GM18507 (cell line): ENCODE results near the gene PDZD8.
"Not testable (repeated sequence)": the region's sequence is repeated elsewhere in the genome, so short reads cannot be mapped to it uniquely, and the experiment has no call there.

Experiments
- DNase-seq: peaks from one replicate; pipeline ENCODE4 v3.0.0; 2011; ENCODE audit warnings: low read depth; ENCODE audit not compliant: insufficient read length; ENCODE audit errors: extremely low spot score
- FAIRE-seq: peaks from 2 replicates; lab custom pipeline; 2011; peaks lifted over from hg19 to GRCh38; lab: Jason Lieb, UNC

The PDZD8 gene

DNA sequence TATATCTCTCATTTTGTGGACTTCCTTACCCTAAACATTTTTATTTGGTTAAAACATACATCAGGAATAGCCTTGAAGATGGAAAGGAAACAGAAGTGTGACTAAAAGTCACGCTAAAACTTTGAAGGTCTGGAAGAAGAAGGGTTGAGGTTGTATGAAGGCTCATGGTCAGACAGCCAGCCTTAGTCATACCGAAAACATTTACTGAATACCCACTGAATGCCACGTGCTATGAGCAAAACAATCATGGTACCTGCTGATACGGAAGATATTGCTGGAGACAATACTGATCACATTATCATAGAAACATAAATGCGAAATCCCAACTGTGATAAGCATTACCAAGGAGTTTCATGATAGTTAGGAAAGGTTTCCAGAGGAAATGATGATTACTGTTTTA lies 64.0 kb downstream of the PDZD8 start:
- peak; percentile 36 for FAIRE-seq

DNA sequence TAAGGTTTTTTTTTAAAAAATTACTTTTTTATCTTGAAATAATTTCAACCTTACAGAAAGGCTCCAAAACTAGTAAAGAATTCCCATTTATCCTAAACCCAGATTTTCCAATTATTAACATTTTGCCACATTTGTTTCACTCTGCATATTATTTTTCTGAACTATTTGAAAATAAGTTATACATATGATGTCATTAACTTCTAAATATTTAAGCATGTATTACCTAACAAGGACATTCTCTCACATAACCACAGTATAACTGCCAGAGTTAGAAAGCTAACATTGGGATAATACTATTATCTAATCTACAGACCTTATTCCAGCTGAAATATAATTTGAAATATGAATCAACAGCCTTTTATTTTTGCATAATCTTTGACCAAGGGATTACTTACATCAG lies 68.6 kb downstream of the PDZD8 start:
- FAIRE-seq (no peak), DNase-seq (no peak)

More for the DNA sequence above, 64.0 kb downstream of the PDZD8 start:
- DNase-seq: no peak

DNA sequence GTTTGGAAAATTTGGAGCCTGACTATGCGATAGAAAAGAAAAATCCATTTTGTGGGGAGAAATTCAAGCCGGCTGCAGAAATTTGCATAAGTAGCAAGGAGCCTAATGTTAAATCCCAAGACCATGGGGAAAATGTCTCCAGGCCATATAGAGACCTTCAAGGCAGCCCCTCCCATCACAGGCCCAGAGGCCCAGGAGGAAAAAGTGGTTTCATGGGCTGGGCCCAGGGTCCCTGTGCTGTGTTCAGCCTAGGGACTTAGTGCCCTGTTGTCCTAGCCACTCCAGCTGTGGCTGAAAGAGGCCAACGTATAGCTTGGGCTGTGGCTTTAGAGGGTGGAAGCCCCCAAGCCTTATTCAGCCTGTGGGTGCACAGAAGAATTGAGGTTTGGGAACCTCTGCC lies 71.8 kb downstream of the PDZD8 start:
- not testable (repeated sequence) for FAIRE-seq, DNase-seq

DNA sequence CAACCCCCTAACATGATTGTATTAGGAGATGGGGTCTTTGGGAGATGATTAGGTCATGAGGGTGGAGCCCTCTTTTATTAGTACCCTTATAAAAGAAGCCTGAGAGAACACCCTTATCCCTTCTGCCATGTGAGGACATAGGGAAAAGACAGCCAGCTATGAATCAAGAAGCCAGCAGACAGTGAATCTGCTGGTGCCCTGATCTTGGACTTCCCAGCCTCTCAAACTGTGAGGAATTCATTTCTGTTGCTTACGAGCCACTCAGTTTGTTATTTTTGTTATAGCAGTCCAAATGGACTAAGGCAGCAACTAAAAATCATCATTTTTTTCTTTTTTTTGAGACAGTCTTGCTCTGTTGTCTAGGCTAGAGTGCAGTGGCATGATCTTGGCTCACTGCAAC lies 74.6 kb downstream of the PDZD8 start:
- DNase-seq: no peak
- FAIRE-seq: no peak

DNA sequence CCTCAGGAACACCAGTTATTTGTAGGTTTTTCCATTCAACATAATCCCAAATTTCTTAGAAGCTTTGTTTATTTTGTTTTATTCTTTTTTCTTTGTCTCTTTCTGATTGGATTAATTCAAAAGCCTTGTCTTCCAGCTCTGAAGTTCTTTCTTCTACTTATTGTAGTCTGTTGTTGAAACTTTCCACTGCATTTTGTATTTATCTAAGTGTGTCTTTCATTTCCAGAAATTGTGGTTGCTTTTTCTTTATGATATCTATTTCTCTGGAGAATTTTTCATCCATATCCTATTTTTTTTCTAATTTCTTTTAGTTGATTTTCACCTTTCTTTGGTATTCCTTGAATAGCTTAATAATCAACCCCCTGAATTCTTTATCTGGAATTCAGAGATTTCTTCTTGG lies 75.8 kb downstream of the PDZD8 start:
- FAIRE-seq (no peak), DNase-seq (no peak)

DNA sequence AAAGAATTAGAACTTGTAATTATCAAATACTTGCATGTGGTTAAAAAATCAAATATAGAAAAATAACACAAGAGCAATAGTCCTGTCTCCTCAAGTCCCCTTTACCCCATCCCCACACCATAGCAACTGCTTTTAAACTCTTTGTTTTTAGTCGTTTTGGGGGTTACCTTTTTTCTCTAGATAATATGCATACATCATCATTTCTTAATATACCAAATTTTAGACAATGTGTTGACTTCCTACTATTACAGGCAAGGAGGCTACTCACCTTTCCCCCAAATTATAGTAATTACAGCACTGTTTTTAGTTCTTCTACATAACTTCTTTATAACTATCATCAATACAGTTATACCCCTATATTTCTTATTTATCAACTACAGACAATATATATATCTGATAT lies 77.0 kb downstream of the PDZD8 start:
- FAIRE-seq (no peak), DNase-seq (no peak)

DNA sequence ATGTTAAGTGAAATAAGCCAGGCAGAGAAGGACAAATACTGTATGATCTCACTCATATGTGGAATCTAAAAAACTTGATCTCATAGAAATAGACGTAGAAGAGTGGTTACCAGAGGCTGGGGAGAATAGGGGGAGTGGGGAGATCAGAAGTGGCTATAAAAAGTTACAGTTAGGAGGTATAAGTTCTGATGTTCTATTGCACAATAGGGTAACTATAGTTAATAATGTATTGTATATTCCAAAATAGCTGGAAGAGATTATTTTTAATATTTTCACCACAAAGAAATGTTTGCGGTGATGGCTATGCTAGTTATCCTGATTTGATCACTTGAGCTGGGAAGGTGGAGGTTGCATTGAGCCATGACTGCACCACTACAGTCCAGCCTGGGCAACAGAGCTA lies 80.5 kb downstream of the PDZD8 start:
- peak; percentile 18 for FAIRE-seq
- no peak for DNase-seq

DNA sequence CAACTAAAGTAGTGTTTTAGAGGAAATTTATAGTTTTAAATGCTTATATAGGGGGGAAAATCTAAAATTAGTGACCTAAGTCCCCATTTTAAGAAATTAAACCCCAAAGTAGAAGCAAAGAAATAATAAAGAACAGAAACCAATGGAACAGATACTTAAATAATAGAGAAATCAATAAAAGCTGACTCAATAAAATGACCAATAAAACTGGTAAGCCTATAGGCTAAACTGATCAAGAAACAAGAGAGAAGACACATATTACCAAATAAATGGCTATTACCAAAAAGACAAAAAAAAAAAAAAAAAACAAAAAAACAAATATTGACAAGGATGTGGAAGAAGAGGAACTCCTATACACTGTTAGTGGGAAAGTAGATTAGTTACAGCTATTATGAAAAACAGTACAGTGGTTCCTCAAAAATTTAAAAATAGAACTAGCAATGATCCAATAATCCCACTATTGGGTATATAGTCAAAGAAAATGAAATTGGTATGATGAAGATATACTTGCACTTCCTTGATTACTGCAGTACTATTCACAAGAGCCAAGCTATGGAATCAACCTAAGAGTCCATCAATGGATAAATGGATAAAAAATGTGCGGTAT lies 81.1 kb downstream of the PDZD8 start:
- DNase-seq: no peak
- no peak for FAIRE-seq

DNA sequence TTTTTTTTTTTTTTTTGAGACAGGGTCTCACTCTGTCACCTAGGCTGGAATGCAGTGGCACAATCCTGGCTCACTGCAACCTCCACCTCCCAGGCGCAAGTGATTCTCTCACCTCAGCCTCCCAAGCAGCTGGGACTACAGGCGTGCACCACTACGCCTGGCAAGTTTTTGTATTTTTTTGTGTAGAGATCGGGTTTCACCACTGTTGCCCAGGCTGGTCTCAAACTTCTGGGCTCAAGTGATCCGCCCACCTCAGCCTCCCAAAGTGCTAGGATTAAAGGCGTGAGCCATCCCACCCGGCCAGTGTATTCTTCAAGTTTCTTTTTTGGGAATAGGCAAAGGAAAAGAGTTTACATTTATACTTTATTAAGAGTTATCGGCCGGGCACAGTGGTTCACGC lies 84.4 kb downstream of the PDZD8 start:
- FAIRE-seq: not testable (repeated sequence)

DNA sequence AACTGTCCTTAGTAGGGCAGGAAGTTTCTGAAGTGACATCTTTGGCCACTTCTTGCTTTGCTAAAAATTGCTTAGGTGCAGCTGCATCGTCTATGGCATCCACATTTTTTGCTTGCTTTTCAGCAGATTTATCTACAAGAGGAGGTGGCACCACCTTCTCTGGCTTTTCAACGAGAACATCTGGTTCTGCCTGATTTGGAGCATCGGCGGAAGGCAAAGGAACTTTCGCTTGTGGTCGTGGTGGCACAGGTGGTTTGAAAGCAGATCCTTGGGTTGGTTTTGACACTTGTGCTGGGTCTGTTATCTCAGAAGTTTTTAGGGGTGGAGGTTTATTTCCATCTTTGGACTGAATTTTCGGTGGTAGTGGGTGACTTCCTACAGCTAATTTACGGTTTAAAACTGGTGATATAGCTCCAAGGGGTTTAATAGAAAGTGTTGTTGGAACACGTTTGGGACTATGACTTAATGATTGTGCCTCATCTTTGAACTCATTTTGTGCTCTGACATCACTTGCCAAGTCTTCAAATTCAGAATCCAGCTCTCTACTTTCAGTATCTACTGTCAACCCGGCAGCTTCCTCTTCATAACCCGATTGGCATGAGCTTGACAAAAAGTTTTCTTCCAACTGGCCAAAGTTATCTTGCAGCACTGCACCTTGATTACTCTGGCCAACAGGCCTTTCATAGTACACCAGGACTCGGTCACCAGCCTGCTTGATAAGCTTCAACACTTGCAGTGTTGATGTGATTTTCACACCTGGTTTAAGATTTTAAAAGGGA lies 90.3 kb downstream of the PDZD8 start:
- DNase-seq (no peak), FAIRE-seq (no peak)

More for the DNA sequence above, 84.4 kb downstream of the PDZD8 start:
- DNase-seq: not testable (repeated sequence)

DNA sequence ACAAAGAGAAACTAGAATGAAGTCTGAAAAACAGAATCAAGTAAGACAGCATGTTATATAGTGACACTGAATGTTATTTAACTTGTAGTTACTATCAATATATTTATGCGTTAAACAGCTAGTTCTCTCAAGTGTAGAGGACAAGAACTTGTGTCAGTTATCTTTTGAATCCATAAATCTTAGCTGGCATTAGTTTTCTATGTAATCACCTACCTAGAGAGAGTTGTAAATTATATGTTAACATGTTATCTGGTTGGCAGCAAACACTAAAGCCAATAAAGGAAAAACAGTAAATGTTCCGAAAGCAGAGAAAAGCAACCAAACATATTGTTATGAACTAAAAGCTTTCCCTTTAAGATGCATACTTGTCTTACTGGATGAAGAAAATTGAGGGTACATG lies 97.6 kb downstream of the PDZD8 start:
- DNase-seq (no peak), FAIRE-seq (no peak)

DNA sequence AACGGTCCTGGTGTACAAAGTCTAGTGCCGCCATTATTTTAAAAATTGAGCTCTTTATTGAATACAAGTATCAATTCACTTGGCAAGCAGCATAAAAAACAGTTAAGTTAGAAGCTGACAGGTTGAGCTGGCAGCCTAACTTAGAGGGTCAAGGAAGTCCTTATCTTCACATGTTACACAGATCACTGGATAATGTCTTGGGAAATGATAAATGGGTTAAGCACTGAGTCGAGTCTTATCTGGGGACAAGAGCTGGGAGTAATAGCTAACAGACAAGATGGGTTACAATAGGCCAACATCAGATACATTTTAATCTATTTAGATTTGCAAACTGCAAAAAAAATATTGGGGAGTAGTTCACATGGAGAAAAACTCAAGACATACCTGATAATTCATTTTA lies 100.1 kb downstream of the PDZD8 start:
- DNase-seq: no peak
- FAIRE-seq: no peak

DNA sequence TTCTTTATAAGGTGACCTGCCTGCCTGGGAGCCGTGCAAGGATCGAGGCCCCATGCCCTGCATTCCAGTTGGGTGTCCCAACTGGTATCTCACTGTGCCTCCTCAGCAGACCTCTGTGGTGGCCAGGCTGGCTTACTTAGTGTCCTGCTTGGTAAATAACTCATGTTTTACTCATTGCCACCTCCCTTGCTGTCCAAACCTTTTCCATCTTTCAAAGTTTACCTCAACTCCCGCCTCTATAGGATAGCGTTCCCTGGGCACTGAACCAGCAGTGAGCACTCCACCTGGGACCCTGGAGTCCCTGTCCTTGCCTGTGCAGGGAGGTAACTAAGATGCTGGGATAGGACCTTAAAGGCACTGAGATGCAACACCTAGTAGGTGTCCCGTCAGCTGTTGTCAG lies 100.7 kb downstream of the PDZD8 start:
- DNase-seq (no peak), FAIRE-seq (no peak)

DNA sequence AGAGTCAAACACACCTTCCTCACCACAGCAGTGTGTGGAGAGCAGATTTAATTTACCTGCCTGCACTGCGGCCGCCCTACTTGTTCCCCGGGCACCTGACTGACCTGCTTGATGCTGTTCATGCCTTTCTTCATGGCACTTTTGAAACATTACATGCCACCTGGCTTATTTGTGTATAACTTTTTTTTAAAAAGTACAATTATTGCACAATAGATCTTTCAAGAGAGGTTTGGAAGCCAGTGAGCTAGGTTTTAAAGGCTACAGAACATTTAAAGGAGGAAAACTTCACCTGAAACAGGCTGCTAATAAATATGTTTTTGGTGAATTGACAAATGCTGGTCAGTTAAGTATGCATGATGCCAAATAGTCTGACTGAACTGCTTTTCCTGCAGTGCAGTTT lies 101.3 kb downstream of the PDZD8 start:
- no peak for DNase-seq
- no peak for FAIRE-seq

DNA sequence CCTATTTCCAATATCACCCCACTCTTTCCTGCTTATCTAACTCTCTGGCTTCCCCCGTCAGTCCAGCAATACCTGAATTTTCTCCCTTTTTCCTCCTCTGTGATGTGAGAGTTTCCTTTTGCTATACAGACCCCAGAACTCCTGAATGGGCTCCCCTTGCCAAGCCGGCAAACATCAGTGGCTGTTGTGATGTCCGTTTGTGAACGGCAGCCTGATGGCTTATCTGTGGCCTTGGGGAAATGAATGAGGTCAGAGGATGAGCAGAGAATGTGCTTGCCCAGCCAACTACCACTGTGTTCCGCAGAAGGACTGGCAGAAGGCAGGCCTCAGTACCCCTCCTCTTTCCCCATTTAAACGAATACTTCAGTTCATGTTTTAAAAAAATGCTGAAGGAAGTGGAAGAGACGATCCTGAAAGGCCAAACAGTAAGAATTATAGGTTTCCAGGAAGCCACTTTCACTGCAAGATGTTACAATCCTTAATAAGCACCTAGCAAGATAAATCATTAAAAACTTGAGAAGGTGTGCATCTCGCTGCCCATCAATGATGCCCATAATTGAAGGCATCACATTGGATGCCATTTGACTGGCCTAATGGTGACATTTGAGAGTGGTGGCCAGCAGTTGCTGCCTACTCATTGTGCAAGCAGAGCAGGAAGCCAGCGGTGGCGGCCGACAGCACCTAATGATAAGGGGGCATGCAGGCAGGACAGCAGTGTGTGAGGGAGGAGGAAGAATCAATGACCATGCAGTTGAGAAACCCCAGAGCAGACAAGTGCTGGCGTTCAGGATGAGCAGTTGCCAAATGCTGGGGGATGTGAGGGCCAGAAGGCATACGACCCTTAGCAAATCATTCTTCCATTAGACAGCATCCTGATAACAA lies 102.8 kb downstream of the PDZD8 start:
- no peak for FAIRE-seq
- DNase-seq: no peak

DNA sequence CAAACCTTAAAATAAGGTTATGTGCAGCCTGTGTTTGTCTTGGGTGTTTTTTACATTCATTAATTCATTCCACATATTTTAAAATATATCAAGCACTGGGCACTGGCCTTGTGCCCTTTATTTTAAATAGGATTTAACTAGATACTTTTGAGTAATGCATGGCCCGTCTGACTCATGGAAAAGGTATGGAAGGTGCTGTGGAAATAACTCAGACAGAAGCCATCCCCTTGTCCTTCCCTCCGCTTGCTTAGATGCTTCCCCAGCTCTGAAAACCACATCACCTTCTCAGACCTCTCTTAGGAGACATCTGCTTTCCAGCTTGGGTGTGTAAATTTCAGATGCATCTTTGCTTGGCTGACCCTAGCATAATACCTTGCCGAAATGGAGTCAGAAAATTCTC lies 103.8 kb downstream of the PDZD8 start:
- DNase-seq (no peak), FAIRE-seq (no peak)

DNA sequence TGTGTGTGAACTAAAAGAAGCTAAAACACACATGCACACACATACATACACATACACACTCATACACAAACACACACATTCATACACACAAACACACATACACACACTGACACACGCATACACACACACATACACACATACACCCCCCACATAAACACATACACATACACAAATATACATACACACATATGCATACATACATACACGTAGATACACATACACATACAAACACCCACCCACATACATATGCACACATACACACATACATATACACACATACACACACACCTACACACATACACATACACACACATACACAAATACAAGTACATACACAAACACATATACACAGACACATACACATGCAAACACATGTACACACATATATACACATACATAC lies 106.3 kb downstream of the PDZD8 start:
- DNase-seq: no peak
- no peak for FAIRE-seq

DNA sequence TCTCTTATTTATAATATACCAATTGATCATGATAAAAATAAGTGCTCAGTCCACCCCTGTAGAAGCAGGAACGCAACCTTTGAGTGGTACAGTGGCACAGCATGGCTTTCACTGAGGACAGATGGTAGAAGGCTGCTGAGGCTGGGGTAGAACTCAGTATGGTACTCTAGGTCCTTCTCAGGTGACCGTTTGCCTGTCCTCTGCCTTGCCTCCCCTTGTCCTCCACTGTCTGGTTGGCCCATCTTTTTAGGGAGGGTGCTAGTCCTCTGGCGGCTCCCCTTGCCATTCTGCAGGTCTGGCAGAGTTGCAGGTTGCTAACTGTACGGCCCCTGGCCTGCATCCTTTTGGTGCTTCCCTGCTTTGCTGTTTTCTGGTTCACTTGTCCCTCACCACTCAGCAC lies 107.0 kb downstream of the PDZD8 start:
- no peak for DNase-seq
- no peak for FAIRE-seq

DNA sequence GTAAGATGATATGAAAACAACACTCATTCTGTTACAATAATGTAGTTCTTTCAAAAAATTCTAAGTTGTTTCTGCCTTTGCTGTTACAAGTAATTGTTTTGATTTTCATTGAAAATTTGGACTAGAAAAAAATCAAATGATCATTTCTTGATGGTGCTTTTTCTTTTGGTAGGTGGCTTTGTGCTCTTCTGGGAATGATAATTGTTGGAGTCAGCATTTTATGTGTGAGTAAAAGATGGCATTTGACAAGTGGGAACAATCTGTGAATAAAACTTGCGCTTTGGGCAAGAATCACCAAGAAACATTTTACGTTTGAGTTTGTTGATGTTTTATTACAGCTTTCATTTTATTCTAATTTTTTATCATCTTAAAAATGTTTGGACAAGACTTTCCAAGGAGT lies 108.4 kb downstream of the PDZD8 start:
- DNase-seq (no peak), FAIRE-seq (no peak)

DNA sequence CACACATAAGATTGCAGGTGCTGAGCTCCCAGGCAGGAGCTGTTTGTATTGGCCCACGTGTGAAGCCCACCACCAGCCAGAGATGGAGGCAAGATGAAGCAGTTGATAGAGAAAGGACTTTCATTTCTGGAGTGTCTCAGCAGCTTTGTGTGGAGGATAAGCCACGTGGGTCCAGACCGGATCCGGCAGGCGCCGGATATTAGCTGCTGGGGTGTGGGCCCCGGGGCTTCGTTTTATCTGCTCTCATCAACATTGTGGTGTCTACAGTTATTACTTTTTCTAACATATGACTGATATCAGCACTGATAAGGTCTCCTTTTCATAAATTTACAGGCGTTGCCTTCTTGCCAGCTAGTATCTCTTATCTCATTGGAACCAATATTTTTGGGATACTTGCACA lies 108.8 kb downstream of the PDZD8 start:
- no peak for FAIRE-seq
- DNase-seq: no peak
